ENCODE data around the gene UST. TPM values are rescaled to one million over a fixed set of nuclear protein-coding genes. Genes with fewer than 3 reads are reported as not detected.

Gene UST
- total and polyA plus RNA-seq, 9 of the 15 experiments (the other 6 are each of a cell fraction or from before 2014, with no cell fraction given): 0.04 to 0.10 TPM; not detected in 7

GRCh38 chr6:149046822-149047246 is 300.0 kb downstream of the UST start:
- no peak overlapping the region for H3K4me2 ChIP-seq (ENCODE audit: insufficient read depth, low read length)
- H3K9ac ChIP-seq (ENCODE audit: insufficient read depth in 1 of 2, low read depth in 2 of 2, low read length in 2 of 2): no peak overlapping the region
- BruUV-seq (replicated peaks): no TSS peak
- no peaks in the 10 kb centered on the region for H3K4me1 ChIP-seq (replicated peaks in 1 of 2; ENCODE audit: control insufficient read depth in 2 of 2, insufficient read depth in 2 of 2, low read length in 2 of 2)
- intact Hi-C loops (cut with micrococcal nuclease) (loop anchor here (5.0 kb wide), 1 partner anchor 470 kb away; no protein-coding TSS in a partner anchor), in situ Hi-C loops (cut with MboI) (loop anchor here (25.0 kb wide), 1 partner anchor 865 kb away; the partner anchor contains the start of gene RAET1G)
- ChIA-PET POLR2A (interaction anchor here (1.3 kb wide), 1 partner anchor 275 kb away, joined by 3 read pairs; no protein-coding TSS in a partner anchor), CTCF (ENCODE audit: low intra/inter-chr PET ratio) (no interaction called here)
- no peak overlapping the region for H3K27ac ChIP-seq (ENCODE audit: extremely low read depth, low read depth, low read length)
- H3K36me3 ChIP-seq (ENCODE audit: control insufficient read depth, insufficient read depth, low read length): no peaks in the 10 kb centered on the region
- H3K27me3 ChIP-seq (ENCODE audit: control insufficient read depth in 2 of 2, insufficient read depth in 2 of 2, low read length in 2 of 2): peaks cover 10% of the 10 kb centered on the region in 2 experiments; a peak in 3 of 5 replicates
- no peaks in the 10 kb centered on the region for H3K9me3 ChIP-seq (replicated peaks; ENCODE audit: control insufficient read depth, insufficient read depth, low read depth, low read length)
- H3K4me3 ChIP-seq: no peak overlapping the region
- 3% methylated on average over 3 of the region's 3 CpGs for WGBS (ENCODE audit: insufficient coverage, low coverage, missing lambda C conversion rate)
- H4K20me1 ChIP-seq (replicated peaks; ENCODE audit: control insufficient read depth, insufficient read depth, low read length): no peaks in the 10 kb centered on the region
- no peak for DNase-seq (ENCODE audit: extremely low read depth in 1 of 4, low spot score in 3 of 4)
- no peak overlapping the region for H2AFZ ChIP-seq (ENCODE audit: low read depth, low read length)
- no peak for FAIRE-seq
- no peak for ATAC-seq
- TF ChIP-seq ZNF695 (CRISPR knock-in tag; IDR thresholded peaks at IDR 0.05): no peak
- no peak for TF ChIP-seq PHTF2 (CRISPR knock-in tag; IDR thresholded peaks at IDR 0.05)
- no peak for TF ChIP-seq SREBF2 (CRISPR knock-in tag; IDR thresholded peaks at IDR 0.05)
- TF ChIP-seq ZBTB12 (CRISPR knock-in tag; IDR thresholded peaks at IDR 0.05): no peak
- no peak for TF ChIP-seq PHB (CRISPR knock-in tag; IDR thresholded peaks at IDR 0.05)
- no peak for TF ChIP-seq KLF16 (IDR thresholded peaks at IDR 0.05)
- TF ChIP-seq RB1 (IDR thresholded peaks at IDR 0.05; ENCODE audit: low read depth): no peak
- TF ChIP-seq USF1 (CRISPR knock-in tag; IDR thresholded peaks at IDR 0.05): no peak
- TF ChIP-seq CREBBP (IDR thresholded peaks at IDR 0.05; ENCODE audit: low read depth, low read length): no peak
- no peak for TF ChIP-seq ZNF699 (CRISPR knock-in tag; IDR thresholded peaks at IDR 0.05; ENCODE audit: insufficient replicate concordance)
- no peak for TF ChIP-seq SMARCC2 (IDR thresholded peaks at IDR 0.05; ENCODE audit: low read depth)
- TF ChIP-seq NFXL1 (CRISPR knock-in tag; IDR thresholded peaks at IDR 0.05): no peak
- no peak for TF ChIP-seq FOXP4 (CRISPR knock-in tag; IDR thresholded peaks at IDR 0.05; ENCODE audit: borderline replicate concordance)
- no peak for TF ChIP-seq EGR1 (conservative IDR thresholded peaks at IDR 0.05)
- TF ChIP-seq ZNF780A (CRISPR knock-in tag; IDR thresholded peaks at IDR 0.05): no peak
- no peak for TF ChIP-seq MYNN (IDR thresholded peaks at IDR 0.05)
- no peak for TF ChIP-seq MYNN (CRISPR knock-in tag; IDR thresholded peaks at IDR 0.05)
- TF ChIP-seq TEAD2 (tag; IDR thresholded peaks at IDR 0.05): no peak
- no peaks in the 10 kb centered on the region for H3K79me2 ChIP-seq (ENCODE audit: control insufficient read depth, insufficient read depth, low read length)
- no peaks in the 10 kb centered on the region for H3K9me1 ChIP-seq (ENCODE audit: control insufficient read depth, insufficient read depth, low read length)
